ENCODE data around the gene ZNF587. TPM values are rescaled to one million over a fixed set of nuclear protein-coding genes. Genes with fewer than 3 reads are reported as not detected.
"Not testable (repeated sequence)": the region's sequence is repeated elsewhere in the genome, so short reads cannot be mapped to it uniquely, and the experiment has no call there.

ZNF587 gene
- total and polyA plus RNA-seq, 2 experiments from 2014 or later, result 8.8 to 36.8 TPM

- no peaks in the 10 kb centered on the region for H3K9me3 ChIP-seq (ENCODE audit: low read depth)
- DNase-seq (ENCODE audit: low spot score), result no peak
- H3K79me2 ChIP-seq, result peaks cover 51% of the 10 kb centered on the region
- H4K20me1 ChIP-seq (ENCODE audit: insufficient read depth, poor library complexity, severe bottlenecking), result no peaks in the 10 kb centered on the region
- TF ChIP-seq CTCF (IDR thresholded peaks at IDR 0.05; ENCODE audit: poor library complexity) (no peak), EZH2 (IDR thresholded peaks at IDR 0.05; ENCODE audit: borderline replicate concordance) (no peak), EZH2phosphoT487 (IDR thresholded peaks at IDR 0.05; ENCODE audit: low read depth, severe bottlenecking, unreplicated experiment) (no peak)
- H3K27me3 ChIP-seq, result no peaks in the 10 kb centered on the region
- H3K9me2 ChIP-seq (replicated peaks; ENCODE audit: insufficient read depth), result no peaks in the 10 kb centered on the region
- WGBS (ENCODE audit: low lambda C conversion rate, missing lambda C conversion rate), result 5% methylated on average over 8 of the region's 8 CpGs
- H3K4me2 ChIP-seq, result peak overlapping the region; percentile 83
- peak overlapping the region; percentile 59 for H3K4me3 ChIP-seq
- peak overlapping the region; percentile 80 for H3K27ac ChIP-seq
- no peaks in the 10 kb centered on the region for H3K36me3 ChIP-seq (replicated peaks; ENCODE audit: insufficient read depth, low read depth)
- peak overlapping the region; percentile 68 for H2AFZ ChIP-seq
- peaks cover 5% of the 10 kb centered on the region for H3K4me1 ChIP-seq (ENCODE audit: insufficient read depth)
These were observed 38.5 kb downstream of the ZNF587 start for GRCh38 chr19:57888107-57888559.

- no peaks in the 10 kb centered on the region for H3K36me3 ChIP-seq (replicated peaks; ENCODE audit: insufficient read depth, low read depth)
These were observed 39.0 kb downstream of the ZNF587 start, which contains the start of gene ZNF814 for GRCh38 chr19:57888560-57889231. Gene ZNF814 (minus strand): TSS chr19:57889037. CDS start chr19:57888802, 235 bp downstream.

GRCh38 chr19:57890706-57891105 lies 41.0 kb downstream of the ZNF587 start:
- not testable (repeated sequence) for H3K4me1 ChIP-seq (ENCODE audit: insufficient read depth); H3K4me3 ChIP-seq; H3K9me3 ChIP-seq (ENCODE audit: low read depth); H3K4me2 ChIP-seq; H3K9me2 ChIP-seq (replicated peaks; ENCODE audit: insufficient read depth); H2AFZ ChIP-seq; H4K20me1 ChIP-seq (ENCODE audit: insufficient read depth, poor library complexity, severe bottlenecking); H3K27me3 ChIP-seq; H3K36me3 ChIP-seq (replicated peaks; ENCODE audit: insufficient read depth, low read depth)
- Histone ChIP-seq H3K27ac (peak overlapping the region; percentile 81), H3K79me2 (peaks cover 25% of the 10 kb centered on the region)
- WGBS (ENCODE audit: low lambda C conversion rate, missing lambda C conversion rate), result 7% methylated on average over 3 of the region's 3 CpGs
- DNase-seq (ENCODE audit: low spot score), result peak; percentile 57

More at GRCh38 chr19:57888560-57889231, 39.0 kb downstream of the ZNF587 start, which contains the start of gene ZNF814:
- H3K79me2 ChIP-seq, result peaks cover 45% of the 10 kb centered on the region
- peak within 1 kb of the TSS; percentile 83 for H3K4me2 ChIP-seq
- peaks cover 5% of the 10 kb centered on the region for H3K4me1 ChIP-seq (ENCODE audit: insufficient read depth)
- peak; percentile 90 for DNase-seq (ENCODE audit: low spot score)
- peak within 1 kb of the TSS; percentile 80 for H3K27ac ChIP-seq
- H2AFZ ChIP-seq, result peak within 1 kb of the TSS; percentile 68
- TF ChIP-seq EZH2phosphoT487 (IDR thresholded peaks at IDR 0.05; ENCODE audit: low read depth, severe bottlenecking, unreplicated experiment) (no peak), EZH2 (IDR thresholded peaks at IDR 0.05; ENCODE audit: borderline replicate concordance) (no peak), CTCF (IDR thresholded peaks at IDR 0.05; ENCODE audit: poor library complexity) (peak; percentile 32)
- no peaks in the 10 kb centered on the region for H3K9me3 ChIP-seq (ENCODE audit: low read depth)
- no peaks in the 10 kb centered on the region for H3K9me2 ChIP-seq (replicated peaks; ENCODE audit: insufficient read depth)
- no peaks in the 10 kb centered on the region for H4K20me1 ChIP-seq (ENCODE audit: insufficient read depth, poor library complexity, severe bottlenecking)
- peak within 1 kb of the TSS; percentile 59 for H3K4me3 ChIP-seq
- no peaks in the 10 kb centered on the region for H3K27me3 ChIP-seq
- 5% methylated on average over 43 of the region's 43 CpGs for WGBS (ENCODE audit: low lambda C conversion rate, missing lambda C conversion rate)

GRCh38 chr19:57900311-57900710 lies 50.7 kb downstream of the ZNF587 start:
- H3K79me2 ChIP-seq, result peaks cover 4% of the 10 kb centered on the region
- H2AFZ ChIP-seq, result no peak overlapping the region
- H3K36me3 ChIP-seq (replicated peaks; ENCODE audit: insufficient read depth, low read depth), result no peaks in the 10 kb centered on the region
- 56% methylated on average over 5 of the region's 5 CpGs for WGBS (ENCODE audit: low lambda C conversion rate, missing lambda C conversion rate)
- no peak overlapping the region for H3K4me2 ChIP-seq
- TF ChIP-seq EZH2phosphoT487 (IDR thresholded peaks at IDR 0.05; ENCODE audit: low read depth, severe bottlenecking, unreplicated experiment), result no peak
- no peaks in the 10 kb centered on the region for H3K9me3 ChIP-seq (ENCODE audit: low read depth)
- no peaks in the 10 kb centered on the region for H4K20me1 ChIP-seq (ENCODE audit: insufficient read depth, poor library complexity, severe bottlenecking)
- no peak overlapping the region for H3K4me3 ChIP-seq
- DNase-seq (ENCODE audit: low spot score), result no peak
- no peak overlapping the region for H3K27ac ChIP-seq
- no peaks in the 10 kb centered on the region for H3K27me3 ChIP-seq
- peaks cover 5% of the 10 kb centered on the region for H3K4me1 ChIP-seq (ENCODE audit: insufficient read depth)
- H3K9me2 ChIP-seq (replicated peaks; ENCODE audit: insufficient read depth), result no peaks in the 10 kb centered on the region
